ENCODE data around the gene FGL2.
A peak's percentile ranks its signal among the peaks of the same experiment; 100 is the strongest.

The FGL2 gene

GRCh38 chr7:77244222-77244934, 44.8 kb upstream of the FGL2 start:
- no peaks in the 10 kb centered on the region for H3K36me3 ChIP-seq (replicated peaks)
- H3K27me3 ChIP-seq (replicated peaks): no peaks in the 10 kb centered on the region
- no peak for DNase-seq
- H3K27ac ChIP-seq: no peak overlapping the region
- in situ Hi-C loops (cut with HindIII; ENCODE audit: low pct_ligation_motif_present, low sequenced_read_pairs): no loop called here
- no peak for TF ChIP-seq CTCF (IDR thresholded peaks at IDR 0.05; ENCODE audit: low read depth, low read length, missing control alignments)
- no peak overlapping the region for H3K4me3 ChIP-seq (ENCODE audit: low read depth, low read length)

GRCh38 chr7:77242554-77242953, 42.9 kb upstream of the FGL2 start:
- no peak for DNase-seq
- TF ChIP-seq CTCF (IDR thresholded peaks at IDR 0.05; ENCODE audit: low read depth, low read length, missing control alignments): no peak
- no peaks in the 10 kb centered on the region for H3K27me3 ChIP-seq (replicated peaks)

GRCh38 chr7:77242068-77242467, 42.4 kb upstream of the FGL2 start:
- Histone ChIP-seq H3K27me3 (replicated peaks) (no peaks in the 10 kb centered on the region), H3K27ac (no peak overlapping the region), H3K4me3 (ENCODE audit: low read depth, low read length) (no peak overlapping the region), H3K36me3 (replicated peaks) (no peaks in the 10 kb centered on the region)
- in situ Hi-C loops (cut with HindIII; ENCODE audit: low pct_ligation_motif_present, low sequenced_read_pairs): no loop called here
- no peak for TF ChIP-seq CTCF (IDR thresholded peaks at IDR 0.05; ENCODE audit: low read depth, low read length, missing control alignments)
- DNase-seq: no peak

More at GRCh38 chr7:77242554-77242953, 42.9 kb upstream of the FGL2 start:
- Histone ChIP-seq H3K4me3 (ENCODE audit: low read depth, low read length) (no peak overlapping the region), H3K36me3 (replicated peaks) (no peaks in the 10 kb centered on the region), H3K27ac (no peak overlapping the region)
- in situ Hi-C loops (cut with HindIII; ENCODE audit: low pct_ligation_motif_present, low sequenced_read_pairs): no loop called here

- in situ Hi-C loops (cut with HindIII; ENCODE audit: low pct_ligation_motif_present, low sequenced_read_pairs): no loop called here
These were observed 39.9 kb upstream of the FGL2 start for GRCh38 chr7:77239471-77239870.

GRCh38 chr7:77238703-77239136, 39.1 kb upstream of the FGL2 start:
- Histone ChIP-seq H3K27me3 (replicated peaks) (no peaks in the 10 kb centered on the region), H3K27ac (no peak overlapping the region), H3K36me3 (replicated peaks) (no peaks in the 10 kb centered on the region), H3K4me3 (ENCODE audit: low read depth, low read length) (no peak overlapping the region)
- DNase-seq: no peak
- no peak for TF ChIP-seq CTCF (IDR thresholded peaks at IDR 0.05; ENCODE audit: low read depth, low read length, missing control alignments)
- in situ Hi-C loops (cut with HindIII; ENCODE audit: low pct_ligation_motif_present, low sequenced_read_pairs): no loop called here

More at GRCh38 chr7:77239471-77239870, 39.9 kb upstream of the FGL2 start:
- no peak for DNase-seq
- Histone ChIP-seq H3K27ac (no peak overlapping the region), H3K27me3 (replicated peaks) (no peaks in the 10 kb centered on the region), H3K36me3 (replicated peaks) (no peaks in the 10 kb centered on the region), H3K4me3 (ENCODE audit: low read depth, low read length) (no peak overlapping the region)
- no peak for TF ChIP-seq CTCF (IDR thresholded peaks at IDR 0.05; ENCODE audit: low read depth, low read length, missing control alignments)

- no peaks in the 10 kb centered on the region for H3K27me3 ChIP-seq (replicated peaks)
- in situ Hi-C loops (cut with HindIII; ENCODE audit: low pct_ligation_motif_present, low sequenced_read_pairs): no loop called here
- H3K36me3 ChIP-seq (replicated peaks): no peaks in the 10 kb centered on the region
- no peak overlapping the region for H3K27ac ChIP-seq
- no peak overlapping the region for H3K4me3 ChIP-seq (ENCODE audit: low read depth, low read length)
- peak; percentile 27 for DNase-seq
- TF ChIP-seq CTCF (IDR thresholded peaks at IDR 0.05; ENCODE audit: low read depth, low read length, missing control alignments): no peak
These were observed 35.7 kb upstream of the FGL2 start for GRCh38 chr7:77235276-77235675.

All from brain microvascular endothelial cell (primary cell).